HCEC 1CT (cell line): ENCODE measurements around the gene PDE11A.

Experiments
- DNase-seq: peaks from one replicate; pipeline ENCODE4 v3.0.0-alpha.2; 2017

Gene PDE11A

DNA sequence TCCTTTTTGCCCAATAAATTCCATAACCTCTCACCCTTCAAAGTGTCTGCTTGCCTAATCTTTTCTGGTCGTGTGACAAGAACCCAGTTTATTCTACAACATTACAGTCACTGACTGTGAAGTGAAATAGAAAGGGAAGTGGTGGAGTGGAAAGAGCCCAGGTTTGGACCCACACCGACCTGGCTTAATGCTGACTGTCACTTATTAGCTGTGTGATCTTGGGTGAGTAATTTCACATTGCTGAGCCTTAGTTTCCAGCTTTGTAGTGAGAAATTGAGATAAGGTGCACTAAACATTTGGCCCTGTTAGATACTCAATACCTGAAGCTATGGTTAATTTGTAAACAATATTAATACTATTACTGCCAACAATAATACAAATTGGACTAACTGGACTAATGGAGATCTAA is 388.9 kb downstream of the PDE11A start:
- no peak for DNase-seq

DNA sequence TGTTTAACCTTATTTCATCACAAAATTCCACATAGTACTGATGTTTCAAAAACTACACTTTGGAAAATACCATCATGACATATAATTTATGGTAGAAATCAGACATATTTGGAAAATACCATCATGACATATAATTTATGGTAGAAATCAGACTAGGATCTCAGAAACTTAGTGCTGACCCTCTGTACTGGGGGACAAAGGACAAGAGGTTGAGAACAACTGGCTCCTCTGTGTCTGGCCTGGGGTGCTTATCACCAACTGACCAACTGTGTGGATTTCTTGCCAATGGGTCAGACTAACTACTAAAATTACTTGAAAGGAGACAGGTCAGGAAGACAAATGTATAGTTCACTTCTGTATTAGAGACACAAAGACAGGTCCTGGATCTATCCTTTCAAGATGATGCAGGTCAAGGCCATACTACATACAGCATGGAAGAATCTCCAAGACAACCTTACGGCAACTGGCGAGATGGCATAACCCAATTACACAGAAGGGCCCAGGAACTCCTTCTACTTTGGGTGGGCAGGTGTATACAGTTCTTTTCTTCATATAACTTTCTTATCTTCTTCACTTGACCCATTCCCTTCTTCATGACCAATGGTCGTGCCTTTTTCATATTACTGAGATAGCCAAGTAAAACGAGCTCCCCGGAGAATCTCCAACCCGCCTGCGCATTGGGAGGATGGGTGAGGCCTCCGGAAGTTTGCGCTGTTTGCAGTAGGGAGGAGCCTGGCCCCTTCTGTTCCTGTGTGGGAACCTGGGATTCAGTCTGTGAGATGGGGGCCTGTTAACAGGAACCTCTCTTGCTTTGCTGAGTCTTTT is 389.5 kb downstream of the PDE11A start:
- no peak for DNase-seq

DNA sequence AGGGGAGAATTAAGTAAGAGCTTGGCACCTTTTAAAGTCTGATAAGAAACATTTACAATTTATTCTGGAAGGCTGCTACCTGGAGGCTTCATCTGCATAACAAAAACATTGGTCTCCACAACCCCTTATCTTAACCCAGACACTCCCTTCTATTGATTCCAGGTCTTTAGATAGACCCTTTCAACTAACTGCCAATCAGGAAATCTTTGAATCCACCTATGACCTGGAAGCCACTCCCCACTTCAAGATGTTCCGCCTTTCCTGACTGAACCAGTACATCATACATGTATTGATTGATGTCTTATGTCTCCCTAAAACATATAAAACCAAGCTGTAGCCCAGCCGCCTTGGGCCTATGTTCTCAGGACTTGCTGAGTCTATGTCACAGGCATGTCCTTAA is 390.6 kb downstream of the PDE11A start:
- DNase-seq: no peak

DNA sequence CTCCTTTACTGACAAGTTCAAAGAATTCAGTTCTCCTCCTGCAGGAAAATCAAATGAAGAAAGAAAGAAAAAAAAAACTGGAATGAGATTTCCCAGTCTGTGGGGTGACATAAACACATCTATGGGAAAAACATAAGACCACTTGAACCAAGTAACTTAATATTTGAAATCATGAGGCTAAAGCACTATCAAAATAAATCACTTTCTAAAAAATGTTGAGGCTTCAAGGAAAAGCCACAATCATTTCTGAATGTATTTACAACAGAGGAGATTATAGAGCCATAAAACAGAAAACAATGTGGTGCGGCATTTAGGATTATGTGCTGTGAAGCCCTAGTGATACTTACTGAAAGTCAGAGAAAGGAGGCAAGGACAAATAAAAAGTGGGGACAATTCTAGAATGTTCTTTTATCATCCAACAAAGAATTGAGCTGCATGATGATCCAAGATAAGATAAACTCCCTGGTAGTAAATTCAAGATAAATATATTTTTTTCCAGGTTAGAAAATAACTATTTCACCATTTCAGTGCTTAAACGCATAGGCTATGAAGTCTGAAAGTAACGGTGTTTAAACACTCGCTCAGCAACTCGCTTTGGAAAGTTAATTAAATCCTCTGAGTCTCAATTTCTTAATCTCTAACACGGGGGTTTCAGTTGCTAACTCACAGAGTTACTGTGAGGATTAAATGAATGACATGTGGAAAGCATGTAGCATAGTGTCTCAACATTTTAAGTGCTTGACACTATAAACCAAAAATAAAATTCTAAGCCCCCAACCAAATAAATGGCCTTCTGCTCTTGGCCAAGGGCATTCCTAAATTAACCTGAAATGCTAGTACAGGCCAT is 391.5 kb downstream of the PDE11A start:
- DNase-seq: no peak

DNA sequence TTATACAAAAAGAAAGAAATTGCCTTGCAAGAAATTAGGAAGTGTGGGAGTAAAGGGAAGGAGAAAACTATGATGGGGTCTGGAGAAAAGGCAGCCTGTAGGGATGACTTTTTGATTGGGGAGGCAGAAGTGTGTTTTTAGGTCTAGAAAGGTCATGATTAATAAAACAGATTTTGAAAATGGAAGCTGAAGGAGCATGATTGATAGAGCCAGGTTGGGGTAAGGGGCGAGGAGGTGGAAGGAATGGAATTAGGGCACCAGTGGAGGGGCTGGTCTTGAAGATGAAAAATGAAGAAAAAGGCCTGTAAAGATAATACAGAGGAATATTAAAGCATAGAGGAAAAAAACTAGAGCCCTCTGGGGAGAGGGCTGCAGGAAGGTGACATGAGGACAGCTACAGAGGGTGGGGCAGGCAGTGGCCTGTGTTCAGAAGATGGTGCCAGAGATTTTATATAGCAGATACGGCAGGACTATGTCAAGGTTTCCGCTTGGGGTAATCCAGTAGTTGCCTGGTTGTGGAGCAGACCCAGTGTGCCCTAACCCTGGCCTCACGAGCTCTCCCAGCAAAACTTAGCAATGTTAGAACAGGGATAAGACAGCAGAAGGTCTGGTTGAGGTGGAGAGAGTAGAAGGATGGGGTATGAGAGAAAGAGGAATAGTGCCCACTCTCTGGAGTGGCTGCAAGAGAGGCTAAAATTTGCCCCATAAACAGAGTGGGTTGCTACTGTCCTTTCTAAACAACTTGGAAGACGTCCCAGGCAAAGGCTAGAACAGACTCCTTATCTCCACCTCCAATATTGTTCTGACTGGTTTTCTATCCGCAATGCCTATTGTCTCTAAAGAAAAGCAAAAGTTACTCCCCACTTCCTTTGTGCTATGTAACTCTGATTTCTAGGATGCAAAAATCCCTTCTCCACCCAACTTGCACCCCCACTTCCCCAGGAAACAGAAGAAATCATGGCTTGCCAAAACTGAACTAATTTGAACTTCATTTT is 392.7 kb downstream of the PDE11A start:
- DNase-seq: no peak

DNA sequence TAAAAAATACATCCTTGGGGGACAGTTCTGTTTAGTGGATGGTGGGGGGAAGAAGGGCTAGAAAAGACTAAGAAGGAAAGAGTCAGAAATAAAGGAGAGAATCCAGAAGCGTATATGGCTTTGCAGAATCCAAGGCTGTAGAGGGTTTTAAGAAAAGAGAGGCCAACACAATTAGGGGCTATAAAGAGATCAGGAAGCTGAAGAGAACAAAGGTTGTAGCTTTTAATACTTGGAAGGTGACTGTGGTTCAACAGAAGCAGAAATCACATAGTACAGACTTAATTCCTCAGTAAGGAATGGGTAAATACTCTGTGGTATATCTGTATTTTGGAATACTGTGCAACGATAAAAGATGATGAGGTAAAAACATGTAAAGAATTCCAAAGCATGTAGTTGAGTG is 393.6 kb downstream of the PDE11A start:
- DNase-seq: no peak

DNA sequence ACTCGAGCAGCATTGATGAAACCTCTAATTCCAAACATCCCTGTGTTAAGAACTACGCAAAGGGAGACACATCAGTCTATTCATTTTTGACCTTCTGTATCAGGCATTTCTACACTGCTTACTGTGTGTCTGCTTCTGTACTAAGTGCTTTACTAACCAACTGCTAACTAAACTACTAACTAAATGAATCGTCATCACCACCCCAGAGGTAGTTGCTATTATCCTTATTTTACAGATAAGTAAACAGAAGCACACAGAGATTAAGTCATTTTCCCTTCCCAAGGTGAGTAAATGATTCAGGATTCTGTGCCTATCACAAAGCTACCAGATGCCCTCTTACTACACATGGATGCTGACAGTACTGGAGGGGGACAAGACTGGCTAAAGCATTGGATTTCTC is 395.9 kb downstream of the PDE11A start:
- no peak for DNase-seq

DNA sequence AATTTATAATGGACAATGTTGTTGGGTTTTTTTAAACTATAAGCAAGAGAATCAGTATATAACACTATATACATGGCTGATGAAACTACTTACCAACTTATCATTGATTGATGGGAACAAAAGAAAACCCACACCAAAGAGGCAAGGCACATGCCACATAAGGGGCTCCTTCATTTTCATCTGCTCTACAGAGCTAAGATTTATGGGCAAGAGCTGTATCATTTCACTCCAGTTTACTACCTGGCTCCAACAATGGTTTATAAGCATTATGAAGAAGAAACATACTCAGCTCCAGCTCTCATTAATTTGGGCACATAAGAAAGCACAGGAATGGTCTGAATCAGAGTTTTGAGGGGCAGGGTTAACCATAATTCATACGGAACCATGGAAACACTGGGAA is 396.8 kb downstream of the PDE11A start:
- no peak for DNase-seq

DNA sequence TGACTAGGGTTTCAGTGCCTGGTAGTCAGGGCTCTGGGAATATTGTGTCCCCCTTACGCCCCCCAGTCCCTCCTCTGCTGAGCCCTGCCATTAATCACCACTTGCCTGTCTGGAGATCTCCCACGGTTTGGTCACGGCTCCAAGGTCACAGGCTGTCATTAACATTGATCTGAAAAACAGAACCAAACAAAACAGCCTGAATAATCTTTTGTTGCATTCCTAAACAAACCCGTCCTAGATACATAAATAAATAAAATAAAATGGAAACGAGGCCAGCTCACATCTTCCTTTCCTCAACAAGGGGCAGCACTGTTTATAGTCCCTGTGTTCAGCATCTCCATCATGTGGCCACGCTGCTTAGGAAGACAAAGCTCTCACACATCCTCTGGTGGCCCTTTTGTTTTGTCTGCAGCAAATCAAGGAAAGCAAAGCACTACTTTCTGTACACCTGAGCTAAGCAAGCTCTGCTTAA is 397.2 kb downstream of the PDE11A start:
- DNase-seq: no peak

DNA sequence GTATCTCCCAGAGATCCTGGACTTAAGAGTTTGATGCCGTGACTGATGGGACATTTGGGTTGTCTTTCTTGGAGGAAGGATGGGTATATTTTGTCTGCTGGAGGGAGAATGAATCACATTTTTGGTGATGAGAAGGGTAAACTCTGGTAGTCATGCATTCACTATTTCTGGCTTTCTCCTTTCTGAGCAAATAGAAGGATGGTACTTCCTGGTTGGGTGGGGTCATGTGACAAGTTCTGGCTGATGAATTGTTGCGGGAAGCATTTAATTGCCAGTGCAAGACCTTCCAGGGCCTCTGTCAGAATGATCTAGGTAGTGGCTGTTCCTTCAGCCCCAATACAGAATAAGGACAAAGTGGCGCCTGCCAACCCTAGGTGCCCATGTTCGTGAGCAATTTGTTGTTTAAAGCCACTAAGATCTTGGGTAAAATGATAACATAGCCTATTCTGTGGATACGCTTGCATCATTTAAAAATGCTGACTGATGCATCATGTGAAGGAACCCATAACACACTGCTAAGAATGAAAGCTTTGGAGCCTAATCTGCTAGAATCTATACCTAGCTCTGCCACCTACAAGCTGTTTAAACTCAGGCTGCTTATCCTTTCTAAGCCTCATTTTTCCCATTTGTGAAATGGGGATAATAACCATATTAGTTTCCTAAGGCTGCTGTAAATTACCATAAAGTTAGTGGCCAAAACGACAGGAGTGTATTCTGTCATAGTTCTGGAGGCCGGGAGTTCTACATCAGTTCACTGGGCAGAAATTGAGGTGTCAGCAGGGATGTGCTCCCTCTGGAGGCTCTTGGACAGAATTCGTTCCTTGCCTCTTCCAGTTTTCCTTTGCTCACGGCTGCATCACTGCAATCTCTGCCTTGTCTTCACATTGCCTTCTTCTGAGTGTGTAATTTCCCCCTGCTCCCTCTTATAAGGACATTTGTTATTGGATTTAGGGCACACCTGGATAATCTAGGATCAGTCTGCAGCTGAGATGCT is 398.7 kb downstream of the PDE11A start:
- DNase-seq: no peak

DNA sequence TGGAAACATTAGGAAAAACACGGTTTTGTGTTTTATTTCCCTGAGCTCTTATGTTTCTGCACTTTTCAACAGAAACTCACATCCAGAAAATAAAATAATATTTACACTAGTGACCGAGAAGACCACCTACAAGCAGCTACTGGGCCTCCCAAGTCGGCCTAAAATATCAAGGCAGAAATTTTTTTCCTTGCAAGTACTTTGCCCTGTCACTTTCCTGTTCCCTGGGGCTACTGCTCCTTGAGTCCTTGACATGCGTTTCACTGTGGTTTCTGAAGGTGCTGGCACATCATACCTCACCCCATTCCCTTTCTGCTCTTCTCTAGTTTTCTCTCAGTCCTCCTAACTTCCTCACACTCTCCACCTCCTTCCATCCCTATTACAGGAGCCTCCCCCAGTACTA is 400.9 kb downstream of the PDE11A start:
- no peak for DNase-seq

DNA sequence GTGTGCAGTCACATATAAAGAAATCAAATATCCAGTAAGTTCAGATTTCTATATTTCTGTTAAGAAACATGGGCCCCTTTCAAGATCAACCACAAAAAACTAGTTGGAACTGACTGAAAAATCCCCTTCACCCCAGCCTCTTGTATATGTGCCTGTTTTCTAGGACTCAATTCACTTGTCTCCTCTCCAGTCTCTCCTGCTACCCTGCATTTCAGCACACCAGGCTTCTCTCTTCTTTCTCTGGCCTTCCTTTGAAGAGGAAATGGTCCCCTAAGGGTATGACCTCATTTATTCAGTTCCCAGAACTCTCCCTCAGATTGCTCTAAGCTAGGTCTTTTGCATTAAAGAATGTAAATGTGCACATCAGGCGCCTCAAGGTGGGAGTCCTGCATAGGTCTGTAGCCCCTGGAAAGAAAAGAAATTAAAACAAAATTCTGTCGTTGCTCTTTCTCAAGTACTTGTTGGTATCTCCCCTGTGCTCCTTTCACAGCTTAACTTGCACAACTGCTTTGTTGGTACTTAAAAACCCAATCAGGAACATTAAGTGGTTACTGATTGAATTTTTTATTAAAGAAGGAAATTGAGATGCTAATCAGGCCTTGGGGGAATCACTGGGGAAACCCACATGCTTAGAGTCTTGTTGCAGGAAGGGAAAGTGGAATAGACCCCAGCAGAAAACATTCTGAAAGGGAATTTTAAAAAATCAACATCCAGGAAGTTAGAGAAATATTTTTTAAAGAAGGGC is 401.6 kb downstream of the PDE11A start:
- no peak for DNase-seq

DNA sequence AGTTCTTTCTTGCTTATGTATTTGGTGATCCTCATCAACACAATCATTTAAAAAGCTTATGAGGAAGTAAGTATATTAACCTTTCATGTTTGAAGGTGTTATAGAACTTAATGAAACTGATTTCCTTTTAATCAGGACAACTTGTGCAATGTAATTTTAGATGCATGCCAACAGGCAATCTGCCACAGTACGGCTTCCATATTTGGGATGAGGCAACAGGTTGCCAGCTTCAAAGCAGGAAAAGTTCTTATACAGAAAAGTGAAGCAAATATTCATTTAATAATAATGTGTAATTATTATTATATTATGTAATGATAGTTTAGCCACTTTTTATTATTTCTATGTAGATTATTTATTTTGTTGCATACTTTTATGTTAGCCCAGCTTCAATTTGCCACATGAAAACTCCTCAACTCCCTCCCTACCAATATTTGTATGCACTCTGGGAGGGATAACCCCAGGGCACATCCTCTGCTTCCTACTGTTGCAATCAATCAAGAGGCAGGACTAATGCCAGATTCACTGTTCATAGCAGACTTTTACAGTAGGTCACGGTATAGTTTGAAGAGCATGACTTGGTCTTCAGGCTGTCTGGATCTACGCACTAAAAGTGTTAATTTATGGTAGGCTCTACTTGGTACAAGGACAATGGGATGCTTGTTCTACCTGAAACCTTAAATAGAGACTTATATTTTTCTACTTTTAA is 402.8 kb downstream of the PDE11A start:
- DNase-seq: no peak

DNA sequence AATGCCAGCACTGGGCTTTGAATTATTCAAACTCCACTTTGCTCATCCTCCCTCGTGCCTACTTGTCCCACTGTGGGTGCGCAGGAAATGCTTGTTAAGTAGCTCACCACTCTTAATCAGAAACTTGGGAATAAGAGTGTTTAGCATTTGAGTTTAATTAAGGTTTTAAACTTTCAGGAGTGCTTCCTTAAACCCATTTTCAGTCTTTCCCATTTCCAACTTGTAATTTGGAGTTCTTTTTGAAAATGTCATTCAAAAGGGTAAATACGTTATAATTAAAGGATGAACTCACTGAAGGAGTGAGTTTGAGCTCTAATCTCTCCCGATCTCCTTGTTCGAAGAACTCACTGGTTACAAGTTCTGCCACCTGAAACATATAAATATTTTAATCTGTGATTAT is 403.4 kb downstream of the PDE11A start:
- DNase-seq: no peak

DNA sequence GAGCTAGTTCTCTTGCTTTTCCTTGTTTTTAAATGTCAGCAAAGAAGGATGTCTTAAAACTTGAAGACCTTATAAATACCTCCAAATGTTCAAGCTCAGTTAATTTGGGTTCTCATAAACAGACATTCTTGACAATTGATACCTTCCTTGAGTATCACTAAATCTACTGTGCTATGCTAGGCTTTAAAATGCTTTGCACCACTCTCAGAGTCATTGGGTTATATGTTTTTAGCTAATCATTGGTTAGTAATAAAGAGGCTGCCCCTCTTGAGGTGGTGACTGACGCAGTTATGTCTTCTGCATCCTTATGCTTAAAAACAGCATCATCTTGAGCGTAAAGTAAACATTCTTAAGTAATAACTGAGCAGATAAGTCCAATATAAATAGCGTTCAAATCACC is 404.0 kb downstream of the PDE11A start:
- no peak for DNase-seq

DNA sequence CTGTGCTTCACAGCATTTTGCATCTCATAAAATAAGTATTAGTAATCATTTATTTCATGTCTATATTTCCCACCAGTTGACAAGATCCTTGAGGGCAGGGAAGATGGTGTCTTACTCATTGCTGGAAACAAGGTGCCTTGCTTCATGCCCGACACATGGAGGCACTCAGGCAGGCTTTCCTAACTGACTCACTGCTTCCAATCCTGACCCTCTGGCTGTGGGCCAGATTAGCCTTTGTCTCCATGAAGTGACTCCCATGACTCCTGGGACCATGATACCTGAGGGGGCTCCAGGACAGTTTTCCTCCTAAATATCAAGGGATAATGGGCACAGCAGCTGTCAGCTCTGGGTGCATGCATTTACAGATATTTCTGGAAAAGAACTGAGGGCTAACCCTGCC is 405.0 kb downstream of the PDE11A start:
- DNase-seq: peak; percentile 9

DNA sequence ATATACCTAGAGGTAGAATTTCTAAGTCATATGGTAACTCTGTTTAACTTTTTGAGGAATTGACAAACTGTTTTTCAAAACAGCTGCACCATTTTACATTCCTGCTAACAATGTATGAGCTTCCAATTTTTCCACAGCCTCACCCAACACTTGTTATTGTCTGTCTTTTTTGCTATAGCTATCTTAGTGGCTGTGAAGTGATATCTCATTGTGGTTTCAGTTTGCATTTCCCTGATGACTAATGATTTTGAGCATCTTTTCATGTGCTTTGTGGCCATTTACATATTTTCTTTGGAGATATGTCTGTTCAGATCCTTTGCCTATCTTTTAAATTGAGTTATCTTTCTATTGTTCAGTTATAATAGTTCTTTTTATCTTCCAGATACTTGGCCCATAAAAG is 406.2 kb downstream of the PDE11A start:
- peak; percentile 3 for DNase-seq

DNA sequence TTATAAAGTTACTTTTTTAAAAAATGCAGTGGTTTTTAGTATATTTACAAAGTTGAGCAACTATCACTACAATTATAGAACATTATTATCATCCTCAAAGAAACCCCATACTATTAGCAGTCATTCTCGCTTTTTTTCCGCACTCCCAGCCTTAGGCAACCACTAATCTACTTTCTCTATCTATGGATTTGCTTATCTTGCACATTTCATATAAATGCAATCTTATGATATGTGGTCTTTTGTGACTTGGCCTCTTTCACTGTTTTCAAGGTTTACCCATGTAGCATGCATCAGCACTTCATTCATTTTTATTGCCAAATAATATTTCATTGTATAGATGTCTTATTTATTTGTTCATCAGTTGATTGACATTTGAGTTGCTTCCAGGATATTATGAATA is 406.6 kb downstream of the PDE11A start:
- DNase-seq: no peak

DNA sequence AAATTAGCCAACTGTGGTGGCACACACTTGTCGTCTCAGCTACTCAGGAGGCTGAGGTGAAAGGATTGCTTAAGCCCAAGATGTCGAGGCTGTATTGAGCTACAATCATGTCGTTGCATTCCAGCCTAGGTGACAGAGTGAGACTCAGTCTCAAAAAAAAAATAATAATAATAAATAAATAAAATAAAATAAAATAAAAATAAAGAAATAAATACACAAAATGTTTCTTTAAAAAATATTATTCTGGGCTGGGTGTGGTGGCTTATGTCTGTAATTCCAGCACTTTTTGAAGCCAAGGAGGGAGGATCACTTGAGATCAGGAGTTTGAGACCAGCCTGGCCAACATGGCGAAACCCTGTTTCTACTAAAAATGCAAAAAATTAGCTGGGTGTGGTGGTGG is 407.2 kb downstream of the PDE11A start:
- no peak for DNase-seq

DNA sequence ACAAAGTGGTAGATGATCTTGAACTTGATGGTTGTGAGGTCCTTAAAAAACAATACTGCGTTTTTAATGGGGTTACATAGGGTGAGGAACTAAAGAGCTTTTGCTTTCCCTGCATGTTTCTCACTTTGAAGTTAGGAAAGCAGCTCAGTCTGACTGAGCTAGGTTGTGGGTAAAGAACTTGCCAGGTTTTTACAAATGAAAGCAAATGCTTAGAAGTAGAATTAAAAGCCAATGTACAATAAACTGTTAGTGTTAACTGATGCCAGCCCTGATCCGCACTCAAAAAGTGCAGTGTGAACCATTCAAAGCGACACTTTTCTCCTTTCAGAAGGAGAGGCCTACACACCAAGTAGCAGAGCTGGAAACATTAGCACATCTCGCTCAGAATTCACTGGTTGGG is 409.7 kb downstream of the PDE11A start:
- no peak for DNase-seq
